H1 (cell line): Measurements from ENCODE around the gene UPK3B.
"Not testable (repeated sequence)": the region's sequence is repeated elsewhere in the genome, so short reads cannot be mapped to it uniquely, and the experiment has no call there.

Experiments used
- CEBPB ChIP-seq: IDR thresholded peaks from 2 replicates; pipeline ENCODE4 v1.6.1; 2012; ENCODE audit warnings: low read depth, low read length
- EGR1 ChIP-seq: IDR thresholded peaks from 2 replicates; pipeline ENCODE4 v1.6.1; 2011; ENCODE audit warnings: low read depth, low read length, borderline replicate concordance
- EP300 ChIP-seq, 2 experiments: IDR thresholded peaks; 1 replicate in 1 of 2; 2 replicates in 1 of 2; pipeline ENCODE4 v1.6.1; 2011 to 2012; ENCODE audit warnings: low read depth in 2 of 2, low read length in 2 of 2, mild to moderate bottlenecking in 2 of 2, borderline replicate concordance in 1 of 2, inconsistent platforms in 1 of 2, moderate library complexity in 1 of 2
- EZH2 ChIP-seq: fragments of 200-600 bp; sonication (generic); IDR thresholded peaks from 2 replicates; pipeline ENCODE4 v1.7.1; 2012; ENCODE audit warnings: low read depth, mild to moderate bottlenecking, moderate library complexity, low read length, inconsistent platforms; ENCODE audit not compliant: severe bottlenecking
- GABPA ChIP-seq: IDR thresholded peaks from 2 replicates; pipeline ENCODE4 v1.6.1; 2011; ENCODE audit warnings: mild to moderate bottlenecking, low read length, moderate library complexity, borderline replicate concordance; ENCODE audit not compliant: insufficient read depth
- GTF2F1 ChIP-seq: IDR thresholded peaks from 2 replicates; pipeline ENCODE4 v1.6.1; 2012; ENCODE audit warnings: low read depth, low read length, improper control_type of control experiment, borderline replicate concordance
- JUND ChIP-seq: IDR thresholded peaks from 2 replicates; pipeline ENCODE4 v1.6.1; 2011; ENCODE audit warnings: mild to moderate bottlenecking, improper control_type of control experiment, low read length
- POLR2A ChIP-seq, 2 experiments: IDR thresholded peaks; 1 replicate in 1 of 2; 2 replicates in 1 of 2; pipeline ENCODE4 v1.6.1; 2011; ENCODE audit warnings: low read depth in 2 of 2, low read length in 2 of 2, mild to moderate bottlenecking in 2 of 2; ENCODE audit errors: control extremely low read depth in 1 of 2
- RAD21 ChIP-seq, 2 experiments: IDR thresholded peaks in 1 of 2; conservative IDR thresholded peaks in 1 of 2; 2 replicates each; pipeline ENCODE4 v1.6.1; 2011; ENCODE audit warnings: low read depth in 2 of 2, low read length in 2 of 2, improper control_type of control experiment in 1 of 2, inconsistent platforms in 1 of 2, mild to moderate bottlenecking in 1 of 2, moderate library complexity in 1 of 2
- SP1 ChIP-seq: IDR thresholded peaks from 2 replicates; pipeline ENCODE4 v1.6.1; 2011; ENCODE audit warnings: low read depth, low read length
- TEAD4 ChIP-seq: IDR thresholded peaks from 2 replicates; pipeline ENCODE4 v1.6.1; 2012; ENCODE audit warnings: low read depth, low read length, inconsistent platforms, mixed read lengths
- TF ChIP-seq, protein P1 (sequence below): IDR thresholded peaks from 2 replicates; pipeline ENCODE4 v1.6.1; 2012; ENCODE audit warnings: inconsistent platforms
- TF ChIP-seq, protein P2 (sequence below), 3 experiments: IDR thresholded peaks; 1 replicate in 2 of 3; 2 replicates in 1 of 3; pipeline versions ENCODE4 v1.5.1 to v1.6.1; 2011; ENCODE audit warnings: low read length in 3 of 3, mild to moderate bottlenecking in 3 of 3, inconsistent platforms in 2 of 3, low read depth in 1 of 3, moderate library complexity in 1 of 3; ENCODE audit not compliant: insufficient read depth in 1 of 3; ENCODE audit errors: control extremely low read depth in 1 of 3
- TF ChIP-seq, protein P3 (sequence below): IDR thresholded peaks from 2 replicates; pipeline ENCODE4 v1.6.1; 2011; ENCODE audit warnings: low read depth, mild to moderate bottlenecking, low read length; ENCODE audit not compliant: insufficient read depth

DNA sequence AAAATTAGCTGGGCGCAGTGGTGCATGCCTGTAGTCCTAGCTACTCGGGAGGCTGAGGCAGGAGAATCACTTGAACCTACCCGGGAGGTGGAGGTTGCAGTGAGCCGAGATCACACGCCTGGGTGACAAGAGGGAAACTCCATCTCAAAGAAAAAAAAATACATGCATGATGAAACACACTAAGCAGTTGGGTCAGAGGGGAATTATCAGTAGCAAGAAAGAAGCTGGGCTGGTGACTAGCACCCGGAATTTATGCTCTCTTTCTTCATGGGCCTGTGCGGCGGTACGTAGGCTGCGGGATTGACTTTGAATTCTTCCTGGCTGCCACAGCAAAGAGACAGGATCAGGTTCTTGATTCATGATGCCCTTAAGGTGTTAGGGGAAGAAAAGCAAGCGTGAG, 30.7 kb upstream of the UPK3B start:
- TF ChIP-seq, protein P1, sequence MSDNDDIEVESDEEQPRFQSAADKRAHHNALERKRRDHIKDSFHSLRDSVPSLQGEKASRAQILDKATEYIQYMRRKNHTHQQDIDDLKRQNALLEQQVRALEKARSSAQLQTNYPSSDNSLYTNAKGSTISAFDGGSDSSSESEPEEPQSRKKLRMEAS, result not testable (repeated sequence)
- TF ChIP-seq, protein P2, sequence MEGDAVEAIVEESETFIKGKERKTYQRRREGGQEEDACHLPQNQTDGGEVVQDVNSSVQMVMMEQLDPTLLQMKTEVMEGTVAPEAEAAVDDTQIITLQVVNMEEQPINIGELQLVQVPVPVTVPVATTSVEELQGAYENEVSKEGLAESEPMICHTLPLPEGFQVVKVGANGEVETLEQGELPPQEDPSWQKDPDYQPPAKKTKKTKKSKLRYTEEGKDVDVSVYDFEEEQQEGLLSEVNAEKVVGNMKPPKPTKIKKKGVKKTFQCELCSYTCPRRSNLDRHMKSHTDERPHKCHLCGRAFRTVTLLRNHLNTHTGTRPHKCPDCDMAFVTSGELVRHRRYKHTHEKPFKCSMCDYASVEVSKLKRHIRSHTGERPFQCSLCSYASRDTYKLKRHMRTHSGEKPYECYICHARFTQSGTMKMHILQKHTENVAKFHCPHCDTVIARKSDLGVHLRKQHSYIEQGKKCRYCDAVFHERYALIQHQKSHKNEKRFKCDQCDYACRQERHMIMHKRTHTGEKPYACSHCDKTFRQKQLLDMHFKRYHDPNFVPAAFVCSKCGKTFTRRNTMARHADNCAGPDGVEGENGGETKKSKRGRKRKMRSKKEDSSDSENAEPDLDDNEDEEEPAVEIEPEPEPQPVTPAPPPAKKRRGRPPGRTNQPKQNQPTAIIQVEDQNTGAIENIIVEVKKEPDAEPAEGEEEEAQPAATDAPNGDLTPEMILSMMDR (IDR thresholded peaks at IDR 0.05; ENCODE audit: control extremely low read depth in 1 of 3, insufficient read depth in 1 of 3, low read depth in 1 of 3, low read length in 3 of 3), result not testable (repeated sequence)
- not testable (repeated sequence) for TF ChIP-seq JUND; SP1; EZH2; RAD21 (IDR thresholded peaks at IDR 0.05 in 1 of 2, conservative IDR thresholded peaks at IDR 0.05 in 1 of 2; ENCODE audit: low read depth in 2 of 2, low read length in 2 of 2); EGR1; TEAD4; EP300 (IDR thresholded peaks at IDR 0.05; ENCODE audit: borderline replicate concordance in 1 of 2, low read depth in 2 of 2, low read length in 2 of 2); GTF2F1; CEBPB; POLR2A (IDR thresholded peaks at IDR 0.05; ENCODE audit: control extremely low read depth in 1 of 2, low read depth in 2 of 2, low read length in 2 of 2); GABPA
- TF ChIP-seq, protein P3, sequence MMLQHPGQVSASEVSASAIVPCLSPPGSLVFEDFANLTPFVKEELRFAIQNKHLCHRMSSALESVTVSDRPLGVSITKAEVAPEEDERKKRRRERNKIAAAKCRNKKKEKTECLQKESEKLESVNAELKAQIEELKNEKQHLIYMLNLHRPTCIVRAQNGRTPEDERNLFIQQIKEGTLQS, result not testable (repeated sequence)
